Neural cell (in vitro differentiated cells): ENCODE data around the gene ETV6.

Source experiments
- CTCF ChIP-seq: fragments of 450-650 bp; IDR thresholded peaks from 2 replicates; pipeline ENCODE4 v1.5.1; 2014; ENCODE audit warnings: antibody characterized with exemption, mild to moderate bottlenecking, moderate library complexity; ENCODE audit not compliant: poor library complexity, severe bottlenecking
- EP300 ChIP-seq: fragments of 450-650 bp; conservative IDR thresholded peaks from 2 replicates; pipeline ENCODE4 v1.6.1; 2014; ENCODE audit warnings: antibody characterized with exemption, mild to moderate bottlenecking, moderate library complexity; ENCODE audit not compliant: poor library complexity, severe bottlenecking
- EZH2 ChIP-seq: fragments of 200-600, 300-800 bp; shearing (Covaris generic), sonication (generic); IDR thresholded peaks from 2 replicates; pipeline ENCODE4 v1.6.1; 2014; ENCODE audit warnings: antibody characterized with exemption, low read length, borderline replicate concordance, mild to moderate bottlenecking; ENCODE audit not compliant: insufficient read depth, poor library complexity, severe bottlenecking
- MXI1 ChIP-seq: fragments of 450-650 bp; conservative IDR thresholded peaks from 2 replicates; pipeline ENCODE4 v1.6.1; 2014; ENCODE audit warnings: antibody characterized with exemption, mild to moderate bottlenecking; ENCODE audit not compliant: poor library complexity, severe bottlenecking
- POLR2AphosphoS5 ChIP-seq: IDR thresholded peaks from 2 replicates; pipeline ENCODE4 v1.6.1; 2012

GRCh38 chr12:11840366-11840765 lies 190.9 kb downstream of the ETV6 start:
- TF ChIP-seq EP300 = no peak
- no peak for TF ChIP-seq CTCF
- no peak for TF ChIP-seq POLR2AphosphoS5
- no peak for TF ChIP-seq EZH2
- no peak for TF ChIP-seq MXI1
